HEK293 (cell line): ENCODE measurements around the gene NUP58.

ENCODE experiments used
- CTCF ChIA-PET: fragments of 350-600 bp; formaldehyde crosslinking; extraction: SDS; loops from one replicate; lab custom pipeline; 2021; ENCODE audit warnings: antibody characterized with exemption; lab: Yijun Ruan, JAX
- POLR2A ChIA-PET: fragments of 300-600 bp; formaldehyde crosslinking; extraction: SDS; loops from one replicate; lab custom pipeline; 2020; ENCODE audit warnings: antibody characterized with exemption, inconsistent platforms; lab: Yijun Ruan, JAX
- H3K27ac ChIP-seq: fragments of 200-500 bp; sonication (Bioruptor generic); 2 replicates; pipeline ENCODE4 v1.5.1; 2014; ENCODE audit warnings: low read depth, low read length, control low read depth, inconsistent platforms; ENCODE audit errors: extremely low read depth
- H3K36me3 ChIP-seq, 2 experiments: fragments of 200-500 bp in 1 of 2; sonication (Bioruptor generic) in 1 of 2; 1 replicate in 1 of 2; 2 replicates in 1 of 2; pipeline ENCODE4 v1.5.1; 2014 to 2017; ENCODE audit warnings: inconsistent platforms in 2 of 2, low read length in 2 of 2; ENCODE audit not compliant: control insufficient read depth in 2 of 2, insufficient read depth in 1 of 2
- H3K4me1 ChIP-seq: fragments of 200-500 bp; sonication (Bioruptor generic); 2 replicates; pipeline ENCODE4 v1.5.1; 2014; ENCODE audit warnings: mild to moderate bottlenecking, low read length, inconsistent platforms; ENCODE audit not compliant: control insufficient read depth, insufficient read depth
- H3K4me3 ChIP-seq: 2 replicates; pipeline ENCODE4 v1.5.1; 2011; ENCODE audit warnings: low read depth, mild to moderate bottlenecking, control low read depth, low read length, moderate library complexity
- H3K9me3 ChIP-seq: fragments of 200-500 bp; sonication (Bioruptor generic); 2 replicates; pipeline ENCODE4 v1.5.1; 2014; ENCODE audit warnings: low read depth, low read length, inconsistent platforms; ENCODE audit not compliant: control insufficient read depth, insufficient read depth
- GFI1B ChIP-seq: fragments of 450-650 bp; formaldehyde crosslinking; IDR thresholded peaks from 2 replicates; pipeline ENCODE4 v1.5.1; 2016; ENCODE audit warnings: missing biosample characterization, missing genetic modification characterization
- KLF8 ChIP-seq: fragments of 450-650 bp; formaldehyde crosslinking; IDR thresholded peaks from 2 replicates; pipeline ENCODE4 v1.5.1; 2016; ENCODE audit warnings: missing biosample characterization, missing genetic modification characterization
- REPIN1 ChIP-seq: fragments of 450-650 bp; formaldehyde crosslinking; IDR thresholded peaks from 2 replicates; pipeline ENCODE4 v1.5.1; 2017; ENCODE audit warnings: missing biosample characterization, missing genetic modification characterization, low read depth
- YY1 ChIP-seq: fragments of 450-650 bp; formaldehyde crosslinking; IDR thresholded peaks from 2 replicates; pipeline ENCODE4 v1.5.1; 2018; ENCODE audit warnings: missing biosample characterization, missing genetic modification characterization
- YY2 ChIP-seq: fragments of 450-650 bp; formaldehyde crosslinking; IDR thresholded peaks from 2 replicates; pipeline ENCODE4 v1.5.1; 2016; ENCODE audit warnings: missing biosample characterization, missing genetic modification characterization
- ZBTB20 ChIP-seq: fragments of 450-650 bp; formaldehyde crosslinking; IDR thresholded peaks from 2 replicates; pipeline ENCODE4 v1.5.1; 2016; ENCODE audit warnings: missing biosample characterization, missing genetic modification characterization
- ZFHX2 ChIP-seq: fragments of 450-650 bp; formaldehyde crosslinking; conservative IDR thresholded peaks from 2 replicates; pipeline ENCODE4 v1.5.1; 2016; ENCODE audit warnings: missing biosample characterization, missing genetic modification characterization
- ZNF19 ChIP-seq: fragments of 450-650 bp; formaldehyde crosslinking; IDR thresholded peaks from 2 replicates; pipeline ENCODE4; 2016; ENCODE audit warnings: missing biosample characterization, missing genetic modification characterization, low read depth
- ZNF24 ChIP-seq: fragments of 450-650 bp; formaldehyde crosslinking; IDR thresholded peaks from 2 replicates; pipeline ENCODE4 v1.5.1; 2016; ENCODE audit warnings: missing biosample characterization, missing genetic modification characterization
- ZNF302 ChIP-seq: fragments of 450-650 bp; formaldehyde crosslinking; IDR thresholded peaks from 2 replicates; pipeline ENCODE4 v1.5.1; 2016; ENCODE audit warnings: missing biosample characterization, missing genetic modification characterization, low read depth
- ZNF335 ChIP-seq: fragments of 450-650 bp; formaldehyde crosslinking; conservative IDR thresholded peaks from 2 replicates; pipeline ENCODE4 v1.5.1; 2016; ENCODE audit warnings: missing biosample characterization, missing genetic modification characterization
- ZNF449 ChIP-seq: fragments of 450-650 bp; formaldehyde crosslinking; IDR thresholded peaks from 2 replicates; pipeline ENCODE4 v1.5.1; 2017; ENCODE audit warnings: missing biosample characterization, mild to moderate bottlenecking, missing genetic modification characterization, moderate library complexity
- ZNF510 ChIP-seq: fragments of 450-650 bp; formaldehyde crosslinking; IDR thresholded peaks from 2 replicates; pipeline ENCODE4 v1.5.1; 2018; ENCODE audit warnings: mild to moderate bottlenecking, missing genetic modification characterization, missing biosample characterization; ENCODE audit not compliant: insufficient replicate concordance
- ZNF580 ChIP-seq: fragments of 450-650 bp; formaldehyde crosslinking; IDR thresholded peaks from 2 replicates; pipeline ENCODE4 v1.5.1; 2016; ENCODE audit warnings: missing biosample characterization, missing genetic modification characterization
- ZNF585B ChIP-seq: fragments of 450-650 bp; formaldehyde crosslinking; IDR thresholded peaks from 2 replicates; pipeline ENCODE4 v1.5.1; 2016; ENCODE audit warnings: missing biosample characterization, missing genetic modification characterization
- ZNF639 ChIP-seq: fragments of 450-650 bp; formaldehyde crosslinking; IDR thresholded peaks from 2 replicates; pipeline ENCODE4 v1.5.1; 2016; ENCODE audit warnings: missing biosample characterization, missing genetic modification characterization
- ZNF76 ChIP-seq: fragments of 450-650 bp; formaldehyde crosslinking; IDR thresholded peaks from 2 replicates; pipeline ENCODE4; 2016; ENCODE audit warnings: low read depth, missing biosample characterization, missing genetic modification characterization, borderline replicate concordance
- ZSCAN4 ChIP-seq: fragments of 450-650 bp; formaldehyde crosslinking; IDR thresholded peaks from 2 replicates; pipeline ENCODE4 v1.5.1; 2017; ENCODE audit warnings: missing biosample characterization, missing genetic modification characterization
- TF ChIP-seq, protein P1 (sequence below): fragments of 450-650 bp; formaldehyde crosslinking; IDR thresholded peaks from 2 replicates; pipeline ENCODE4 v1.5.1; 2016; ENCODE audit warnings: missing biosample characterization, missing genetic modification characterization
- TF ChIP-seq, protein P2 (sequence below): fragments of 450-650 bp; formaldehyde crosslinking; IDR thresholded peaks from 2 replicates; pipeline ENCODE4 v1.5.1; 2016; ENCODE audit warnings: missing biosample characterization, missing genetic modification characterization

The NUP58 gene

GRCh38 chr13:25365720-25366235 is 64.4 kb downstream of the NUP58 start (continued):
- TF ChIP-seq, protein P1, sequence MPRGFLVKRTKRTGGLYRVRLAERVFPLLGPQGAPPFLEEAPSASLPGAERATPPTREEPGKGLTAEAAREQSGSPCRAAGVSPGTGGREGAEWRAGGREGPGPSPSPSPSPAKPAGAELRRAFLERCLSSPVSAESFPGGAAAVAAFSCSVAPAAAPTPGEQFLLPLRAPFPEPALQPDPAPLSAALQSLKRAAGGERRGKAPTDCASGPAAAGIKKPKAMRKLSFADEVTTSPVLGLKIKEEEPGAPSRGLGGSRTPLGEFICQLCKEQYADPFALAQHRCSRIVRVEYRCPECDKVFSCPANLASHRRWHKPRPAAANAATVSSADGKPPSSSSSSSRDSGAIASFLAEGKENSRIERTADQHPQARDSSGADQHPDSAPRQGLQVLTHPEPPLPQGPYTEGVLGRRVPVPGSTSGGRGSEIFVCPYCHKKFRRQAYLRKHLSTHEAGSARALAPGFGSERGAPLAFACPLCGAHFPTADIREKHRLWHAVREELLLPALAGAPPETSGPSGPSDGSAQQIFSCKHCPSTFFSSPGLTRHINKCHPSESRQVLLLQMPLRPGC, result no peak
- TF ChIP-seq YY2, result no peak

GRCh38 chr13:25371158-25371874 is 69.9 kb downstream of the NUP58 start:
- Histone ChIP-seq H3K27ac (no peak overlapping the region), H3K4me1 (no peaks in the 10 kb centered on the region; the same call in 1 of the 2 replicates), H3K36me3 (no peaks in the 10 kb centered on the region), H3K9me3 (no peaks in the 10 kb centered on the region), H3K4me3 (peak overlapping the region; percentile 53)
- ChIA-PET POLR2A (no interaction called here), CTCF (interaction anchor here (0.6 to 0.7 kb wide), 3 partner anchors 125 to 283 kb away, joined by 3 to 4 read pairs (median 3); no protein-coding TSS in a partner anchor)
- 0 out of 2 replicates have a peak, but pooled peaks have one; percentile 54 for TF ChIP-seq ZSCAN4 (tag by site-specific recombination)
- TF ChIP-seq ZNF449 (tag by site-specific recombination), result no peak
- TF ChIP-seq ZNF19 (tag by site-specific recombination), result no peak
- no peak for TF ChIP-seq ZNF639 (tag by site-specific recombination)
- TF ChIP-seq ZFHX2 (tag by site-specific recombination), result no peak
- TF ChIP-seq YY1 (tag by site-specific recombination), result no peak
- no peak for TF ChIP-seq ZNF510 (tag by site-specific recombination)
- peak; percentile 55 for TF ChIP-seq ZNF335 (tag by site-specific recombination)
- no peak for TF ChIP-seq ZNF585B (tag by site-specific recombination)
- no peak for TF ChIP-seq ZNF302 (tag by site-specific recombination)
- TF ChIP-seq ZNF580 (tag by site-specific recombination), result no peak
- TF ChIP-seq ZBTB20 (tag by site-specific recombination), result peak; percentile 12; the same call in 1 of the 2 replicates

DNA sequence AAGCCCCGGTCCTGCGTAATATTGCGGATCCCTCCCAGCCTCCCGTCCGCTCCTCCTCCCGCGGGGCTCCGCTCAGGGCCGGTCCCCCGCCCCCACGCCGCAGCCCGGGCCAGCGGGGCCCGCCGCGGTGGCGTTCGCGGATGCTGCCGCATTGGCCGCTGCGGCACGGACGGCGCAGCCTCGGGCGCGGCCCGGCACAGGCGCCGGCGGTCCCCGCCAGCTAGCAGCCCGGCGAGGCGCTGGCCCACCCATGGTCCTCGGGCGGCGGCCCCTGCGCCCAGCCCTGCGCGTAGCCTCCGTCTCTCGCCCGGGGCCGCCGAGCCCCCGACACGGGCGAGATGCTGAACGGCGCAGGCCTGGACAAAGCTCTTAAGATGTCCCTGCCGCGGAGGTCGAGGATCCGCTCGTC is 70.5 kb downstream of the NUP58 start, which contains the start of gene ATP8A2:
Gene ATP8A2 (plus strand): TSS at position 100 of the 409 bp plus-strand sequence. CDS start 239 bp downstream, at position 339.
- Histone ChIP-seq H3K27ac (no peak within 1 kb of the TSS), H3K36me3 (no peaks in the 10 kb centered on the region), H3K4me3 (peak within 1 kb of the TSS; percentile 53), H3K9me3 (no peaks in the 10 kb centered on the region), H3K4me1 (no peaks in the 10 kb centered on the region; the same call in 1 of the 2 replicates)
- TF ChIP-seq REPIN1 (tag by site-specific recombination), result no peak
- TF ChIP-seq ZNF76 (tag by site-specific recombination), result no peak
- TF ChIP-seq KLF8, result 0 out of 2 replicates have a peak, but pooled peaks have one; percentile 19
- TF ChIP-seq ZNF24 (tag by site-specific recombination), result no peak
- TF ChIP-seq, protein P2, sequence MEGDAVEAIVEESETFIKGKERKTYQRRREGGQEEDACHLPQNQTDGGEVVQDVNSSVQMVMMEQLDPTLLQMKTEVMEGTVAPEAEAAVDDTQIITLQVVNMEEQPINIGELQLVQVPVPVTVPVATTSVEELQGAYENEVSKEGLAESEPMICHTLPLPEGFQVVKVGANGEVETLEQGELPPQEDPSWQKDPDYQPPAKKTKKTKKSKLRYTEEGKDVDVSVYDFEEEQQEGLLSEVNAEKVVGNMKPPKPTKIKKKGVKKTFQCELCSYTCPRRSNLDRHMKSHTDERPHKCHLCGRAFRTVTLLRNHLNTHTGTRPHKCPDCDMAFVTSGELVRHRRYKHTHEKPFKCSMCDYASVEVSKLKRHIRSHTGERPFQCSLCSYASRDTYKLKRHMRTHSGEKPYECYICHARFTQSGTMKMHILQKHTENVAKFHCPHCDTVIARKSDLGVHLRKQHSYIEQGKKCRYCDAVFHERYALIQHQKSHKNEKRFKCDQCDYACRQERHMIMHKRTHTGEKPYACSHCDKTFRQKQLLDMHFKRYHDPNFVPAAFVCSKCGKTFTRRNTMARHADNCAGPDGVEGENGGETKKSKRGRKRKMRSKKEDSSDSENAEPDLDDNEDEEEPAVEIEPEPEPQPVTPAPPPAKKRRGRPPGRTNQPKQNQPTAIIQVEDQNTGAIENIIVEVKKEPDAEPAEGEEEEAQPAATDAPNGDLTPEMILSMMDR (tag by site-specific recombination), result no peak
- TF ChIP-seq GFI1B (tag by site-specific recombination), result no peak
- POLR2A ChIA-PET, result no interaction called here
- CTCF ChIA-PET, result interaction anchor here (0.7 kb wide), 1 partner anchor 125 kb away, joined by 4 read pairs; no protein-coding TSS in a partner anchor
